HT-29 (cell line): ENCODE results near the gene PKIG. TPM values are rescaled to one million over a fixed set of nuclear protein-coding genes. Genes with fewer than 3 reads are reported as not detected.

ENCODE experiments used
- DNase-seq: peaks from one replicate; pipeline ENCODE4 v3.0.0-alpha.2; 2015; ENCODE audit warnings: low spot score
- total RNA-seq: library from RNA; depleted of rRNA; stranded (reverse); fragments of >200 nt; shearing (Covaris generic); gene quantifications from 2 replicates; pipeline ENCODE4 v1.2.3, GENCODE V29; 2014; rRNA removed

PKIG gene
- total RNA-seq, 1 experiment from 2014 or later = 1.3 TPM

- no peak for DNase-seq
These were observed 77.6 kb downstream of the PKIG start for GRCh38 chr20:44659931-44660330.

- DNase-seq = no peak
These were observed 78.2 kb downstream of the PKIG start for GRCh38 chr20:44660581-44660980.

GRCh38 chr20:44662261-44662660, 79.9 kb downstream of the PKIG start:
- no peak for DNase-seq

- DNase-seq = no peak
These were observed 81.8 kb downstream of the PKIG start for GRCh38 chr20:44664131-44664530.

GRCh38 chr20:44666066-44666465, 83.7 kb downstream of the PKIG start:
- no peak for DNase-seq

Other genes starting within 250 kb of the PKIG start
- not detected in 2 replicates for gene R3HDML, start 245.5 kb upstream of the PKIG start, total RNA-seq
- 63.8 and 70.7 TPM in 2 replicates for gene HNF4A, start 226.9 kb upstream of the PKIG start, total RNA-seq
- gene TTPAL, start 106.7 kb upstream of the PKIG start, total RNA-seq = 4.7 and 4.8 TPM in 2 replicates
- 61.4 and 74.3 TPM in 2 replicates for gene SERINC3, start 60.5 kb upstream of the PKIG start, total RNA-seq
- 0.39 TPM in 1 of 2 replicates, not detected in the other for gene ADA, start 69.1 kb downstream of the PKIG start, total RNA-seq
- not detected in 2 replicates for gene CCN5, start 132.8 kb downstream of the PKIG start, total RNA-seq
- not detected in 2 replicates for gene KCNK15, start 163.3 kb downstream of the PKIG start, total RNA-seq
- gene RIMS4, start 228.0 kb downstream of the PKIG start, total RNA-seq = not detected in 2 replicates